Astrocyte of the cerebellum (primary cell): Measurements from ENCODE around the gene MYH7.

Source experiments
- DNase-seq: peaks from one replicate; pipeline ENCODE4 v3.0.0-alpha.2; 2011; ENCODE audit warnings: low read depth
- H3K4me3 ChIP-seq: 2 replicates; pipeline ENCODE4 v1.5.1; 2011; ENCODE audit warnings: mild to moderate bottlenecking, low read depth, low read length, moderate library complexity
- CTCF ChIP-seq: IDR thresholded peaks from 2 replicates; pipeline ENCODE4 v1.5.1; 2012; ENCODE audit warnings: low read length, low read depth, moderate library complexity, mild to moderate bottlenecking; ENCODE audit errors: missing control alignments
- in situ Hi-C: cut with HindIII; loops from 2 replicates; pipeline ENCODE4 v1.10.0; 2017; ENCODE audit warnings: low sequenced_read_pairs

Gene MYH7

GRCh38 chr14:23385642-23386265 lies 49.7 kb downstream of the MYH7 start:
- no peak overlapping the region for H3K4me3 ChIP-seq
- TF ChIP-seq CTCF, result no peak
- DNase-seq, result no peak
- in situ Hi-C loops, result no loop called here

- H3K4me3 ChIP-seq, result no peak overlapping the region
- in situ Hi-C loops, result no loop called here
- no peak for DNase-seq
- no peak for TF ChIP-seq CTCF
Measured at GRCh38 chr14:23385244-23385641, 50.2 kb downstream of the MYH7 start.

- DNase-seq, result no peak
- in situ Hi-C loops, result no loop called here
- no peak for TF ChIP-seq CTCF
- no peak overlapping the region for H3K4me3 ChIP-seq
Measured at GRCh38 chr14:23384364-23385080, 50.9 kb downstream of the MYH7 start.

GRCh38 chr14:23382731-23383440 lies 52.6 kb downstream of the MYH7 start:
- H3K4me3 ChIP-seq, result no peak overlapping the region
- no peak for TF ChIP-seq CTCF
- no peak for DNase-seq
- in situ Hi-C loops, result no loop called here

GRCh38 chr14:23382276-23382675 lies 53.2 kb downstream of the MYH7 start:
- no peak for DNase-seq
- in situ Hi-C loops, result no loop called here
- no peak for TF ChIP-seq CTCF
- H3K4me3 ChIP-seq, result no peak overlapping the region

- DNase-seq, result no peak
- in situ Hi-C loops, result no loop called here
- no peak for TF ChIP-seq CTCF
- no peak overlapping the region for H3K4me3 ChIP-seq
Measured at GRCh38 chr14:23381871-23382270, 53.6 kb downstream of the MYH7 start.
